ENCODE data around the gene TMEM42. TPM values are rescaled to one million over a fixed set of nuclear protein-coding genes. Genes with fewer than 3 reads are reported as not detected.

The TMEM42 gene
- polyA plus RNA-seq, 1 donor from 2014 or later, result 15.1 TPM

DNA sequence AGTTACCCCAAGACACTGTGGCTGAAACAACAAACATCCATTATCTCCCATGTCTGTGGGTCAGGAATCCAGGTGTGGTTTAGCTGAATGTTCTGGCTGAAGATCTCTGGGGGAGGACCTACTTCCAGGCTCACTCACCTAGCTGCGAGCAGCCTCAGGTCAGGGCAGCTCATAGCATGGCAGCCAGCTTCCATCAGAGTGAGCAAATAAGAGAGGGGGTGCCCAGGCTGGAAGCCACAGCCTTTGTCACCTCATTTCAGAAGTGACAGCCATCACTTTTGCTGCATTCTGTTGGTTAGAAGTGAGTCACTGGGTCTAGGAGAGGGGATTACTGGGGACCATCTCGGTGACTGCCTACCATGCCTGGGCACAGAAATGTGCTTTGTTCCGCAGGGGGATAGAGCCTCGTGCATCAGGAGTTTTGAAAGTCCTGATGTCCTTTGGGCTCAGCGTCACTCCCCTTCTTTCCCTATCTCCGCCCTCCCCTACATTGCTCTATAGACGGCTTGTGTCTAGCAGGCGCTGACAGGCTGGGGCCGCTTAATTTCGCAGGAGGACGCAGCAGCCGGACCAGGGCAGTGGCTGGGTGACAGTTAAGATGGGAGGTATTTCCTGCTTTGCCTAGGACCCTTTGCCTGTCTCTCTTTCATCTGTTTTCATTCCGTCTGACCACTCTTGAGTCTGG is 38.1 kb downstream of the TMEM42 start:
- TF ChIP-seq, protein P1, sequence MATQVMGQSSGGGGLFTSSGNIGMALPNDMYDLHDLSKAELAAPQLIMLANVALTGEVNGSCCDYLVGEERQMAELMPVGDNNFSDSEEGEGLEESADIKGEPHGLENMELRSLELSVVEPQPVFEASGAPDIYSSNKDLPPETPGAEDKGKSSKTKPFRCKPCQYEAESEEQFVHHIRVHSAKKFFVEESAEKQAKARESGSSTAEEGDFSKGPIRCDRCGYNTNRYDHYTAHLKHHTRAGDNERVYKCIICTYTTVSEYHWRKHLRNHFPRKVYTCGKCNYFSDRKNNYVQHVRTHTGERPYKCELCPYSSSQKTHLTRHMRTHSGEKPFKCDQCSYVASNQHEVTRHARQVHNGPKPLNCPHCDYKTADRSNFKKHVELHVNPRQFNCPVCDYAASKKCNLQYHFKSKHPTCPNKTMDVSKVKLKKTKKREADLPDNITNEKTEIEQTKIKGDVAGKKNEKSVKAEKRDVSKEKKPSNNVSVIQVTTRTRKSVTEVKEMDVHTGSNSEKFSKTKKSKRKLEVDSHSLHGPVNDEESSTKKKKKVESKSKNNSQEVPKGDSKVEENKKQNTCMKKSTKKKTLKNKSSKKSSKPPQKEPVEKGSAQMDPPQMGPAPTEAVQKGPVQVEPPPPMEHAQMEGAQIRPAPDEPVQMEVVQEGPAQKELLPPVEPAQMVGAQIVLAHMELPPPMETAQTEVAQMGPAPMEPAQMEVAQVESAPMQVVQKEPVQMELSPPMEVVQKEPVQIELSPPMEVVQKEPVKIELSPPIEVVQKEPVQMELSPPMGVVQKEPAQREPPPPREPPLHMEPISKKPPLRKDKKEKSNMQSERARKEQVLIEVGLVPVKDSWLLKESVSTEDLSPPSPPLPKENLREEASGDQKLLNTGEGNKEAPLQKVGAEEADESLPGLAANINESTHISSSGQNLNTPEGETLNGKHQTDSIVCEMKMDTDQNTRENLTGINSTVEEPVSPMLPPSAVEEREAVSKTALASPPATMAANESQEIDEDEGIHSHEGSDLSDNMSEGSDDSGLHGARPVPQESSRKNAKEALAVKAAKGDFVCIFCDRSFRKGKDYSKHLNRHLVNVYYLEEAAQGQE (IDR thresholded peaks at IDR 0.05; ENCODE audit: borderline replicate concordance), result no peak
- TF ChIP-seq EP300 (conservative IDR thresholded peaks at IDR 0.05; ENCODE audit: poor library complexity, severe bottlenecking) (no peak), TAF1 (IDR thresholded peaks at IDR 0.05; ENCODE audit: low read depth) (no peak), POLR2AphosphoS5 (IDR thresholded peaks at IDR 0.05) (no peak)
- Histone ChIP-seq H3K4me3 (ENCODE audit: low read length) (no peak overlapping the region), H3K9ac (ENCODE audit: low read length) (no peak overlapping the region), H3K9me3 (ENCODE audit: low read length) (no peaks in the 10 kb centered on the region), H2AFZ (ENCODE audit: low read depth, low read length) (no peak overlapping the region), H3K36me3 (ENCODE audit: insufficient read depth, low read length) (no peaks in the 10 kb centered on the region), H3K27ac (ENCODE audit: low read length) (no peak overlapping the region), H3K4me2 (ENCODE audit: low read length) (no peak overlapping the region), H3K27me3 (ENCODE audit: insufficient read depth, low read depth, low read length) (no peaks in the 10 kb centered on the region), H3K79me2 (replicated peaks; ENCODE audit: insufficient read depth, low read length) (no peaks in the 10 kb centered on the region), H3K9me2 (ENCODE audit: insufficient read depth, low read length) (no peaks in the 10 kb centered on the region), H3F3A (ENCODE audit: insufficient read depth, low read length, poor library complexity, severe bottlenecking) (no peaks in the 10 kb centered on the region), H4K20me1 (ENCODE audit: insufficient read depth) (no peaks in the 10 kb centered on the region)

DNA sequence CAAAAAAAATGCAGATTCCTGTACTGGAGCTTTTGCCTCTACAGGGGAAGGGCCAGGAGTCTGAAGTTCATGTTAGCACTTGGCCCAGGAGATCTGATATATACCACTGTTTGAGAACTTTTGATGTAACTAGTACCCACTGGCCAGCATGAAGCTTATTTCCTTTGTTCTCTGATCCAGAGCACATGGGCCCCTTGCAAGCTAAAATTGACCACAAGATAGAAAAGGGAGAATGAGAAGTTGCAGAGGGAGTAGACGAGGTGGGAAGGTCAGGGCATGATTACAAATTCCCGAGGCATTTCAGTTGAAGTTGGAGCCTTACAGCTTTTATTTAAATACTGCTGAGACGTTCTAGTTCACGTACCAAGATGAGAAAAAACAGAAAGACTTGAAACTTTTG is 40.9 kb downstream of the TMEM42 start:
- no peaks in the 10 kb centered on the region for H3K9me2 ChIP-seq (ENCODE audit: insufficient read depth, low read length)
- no peaks in the 10 kb centered on the region for H3F3A ChIP-seq (ENCODE audit: insufficient read depth, low read length, poor library complexity, severe bottlenecking)
- no peak overlapping the region for H3K9ac ChIP-seq (ENCODE audit: low read length)
- no peaks in the 10 kb centered on the region for H4K20me1 ChIP-seq (ENCODE audit: insufficient read depth)
- H3K4me3 ChIP-seq (ENCODE audit: low read length), result no peak overlapping the region
- no peak for TF ChIP-seq RAD21 (conservative IDR thresholded peaks at IDR 0.05)
- TF ChIP-seq EZH2 (IDR thresholded peaks at IDR 0.05; ENCODE audit: borderline replicate concordance, insufficient read depth, low read length, poor library complexity, severe bottlenecking), result no peak
- TF ChIP-seq SMC3 (conservative IDR thresholded peaks at IDR 0.05; ENCODE audit: poor library complexity), result no peak
- no peak for TF ChIP-seq EP300 (conservative IDR thresholded peaks at IDR 0.05; ENCODE audit: poor library complexity, severe bottlenecking)
- no peak for TF ChIP-seq TAF1 (IDR thresholded peaks at IDR 0.05; ENCODE audit: low read depth)
- TF ChIP-seq, protein P1 (IDR thresholded peaks at IDR 0.05; ENCODE audit: borderline replicate concordance), result no peak
- TF ChIP-seq POLR2AphosphoS5 (IDR thresholded peaks at IDR 0.05), result no peak
- TF ChIP-seq MXI1 (conservative IDR thresholded peaks at IDR 0.05; ENCODE audit: poor library complexity, severe bottlenecking), result no peak
- TF ChIP-seq, protein P2, sequence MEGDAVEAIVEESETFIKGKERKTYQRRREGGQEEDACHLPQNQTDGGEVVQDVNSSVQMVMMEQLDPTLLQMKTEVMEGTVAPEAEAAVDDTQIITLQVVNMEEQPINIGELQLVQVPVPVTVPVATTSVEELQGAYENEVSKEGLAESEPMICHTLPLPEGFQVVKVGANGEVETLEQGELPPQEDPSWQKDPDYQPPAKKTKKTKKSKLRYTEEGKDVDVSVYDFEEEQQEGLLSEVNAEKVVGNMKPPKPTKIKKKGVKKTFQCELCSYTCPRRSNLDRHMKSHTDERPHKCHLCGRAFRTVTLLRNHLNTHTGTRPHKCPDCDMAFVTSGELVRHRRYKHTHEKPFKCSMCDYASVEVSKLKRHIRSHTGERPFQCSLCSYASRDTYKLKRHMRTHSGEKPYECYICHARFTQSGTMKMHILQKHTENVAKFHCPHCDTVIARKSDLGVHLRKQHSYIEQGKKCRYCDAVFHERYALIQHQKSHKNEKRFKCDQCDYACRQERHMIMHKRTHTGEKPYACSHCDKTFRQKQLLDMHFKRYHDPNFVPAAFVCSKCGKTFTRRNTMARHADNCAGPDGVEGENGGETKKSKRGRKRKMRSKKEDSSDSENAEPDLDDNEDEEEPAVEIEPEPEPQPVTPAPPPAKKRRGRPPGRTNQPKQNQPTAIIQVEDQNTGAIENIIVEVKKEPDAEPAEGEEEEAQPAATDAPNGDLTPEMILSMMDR (IDR thresholded peaks at IDR 0.05; ENCODE audit: poor library complexity, severe bottlenecking), result no peak
- no peaks in the 10 kb centered on the region for H3K27me3 ChIP-seq (ENCODE audit: insufficient read depth, low read depth, low read length)
- H3K9me3 ChIP-seq (ENCODE audit: low read length), result no peaks in the 10 kb centered on the region
- H3K27ac ChIP-seq (ENCODE audit: low read length), result no peak overlapping the region
- H3K36me3 ChIP-seq (ENCODE audit: insufficient read depth, low read length), result no peaks in the 10 kb centered on the region
- H3K79me2 ChIP-seq (replicated peaks; ENCODE audit: insufficient read depth, low read length), result no peaks in the 10 kb centered on the region
- H3K4me2 ChIP-seq (ENCODE audit: low read length), result no peak overlapping the region
- no peak overlapping the region for H2AFZ ChIP-seq (ENCODE audit: low read depth, low read length)
